Activated CD8-positive, alpha-beta memory T cell treated with anti-CD3 and anti-CD28 coated beads for 48 hours (primary cell): ENCODE measurements around the gene RWDD3.

Experiments
- DNase-seq, 3 experiments: peaks; one replicate each; pipeline ENCODE4 v3.0.0-alpha.2; 2020; ENCODE audit warnings: low read depth in 2 of 3, low spot score in 2 of 3

Gene RWDD3

DNA sequence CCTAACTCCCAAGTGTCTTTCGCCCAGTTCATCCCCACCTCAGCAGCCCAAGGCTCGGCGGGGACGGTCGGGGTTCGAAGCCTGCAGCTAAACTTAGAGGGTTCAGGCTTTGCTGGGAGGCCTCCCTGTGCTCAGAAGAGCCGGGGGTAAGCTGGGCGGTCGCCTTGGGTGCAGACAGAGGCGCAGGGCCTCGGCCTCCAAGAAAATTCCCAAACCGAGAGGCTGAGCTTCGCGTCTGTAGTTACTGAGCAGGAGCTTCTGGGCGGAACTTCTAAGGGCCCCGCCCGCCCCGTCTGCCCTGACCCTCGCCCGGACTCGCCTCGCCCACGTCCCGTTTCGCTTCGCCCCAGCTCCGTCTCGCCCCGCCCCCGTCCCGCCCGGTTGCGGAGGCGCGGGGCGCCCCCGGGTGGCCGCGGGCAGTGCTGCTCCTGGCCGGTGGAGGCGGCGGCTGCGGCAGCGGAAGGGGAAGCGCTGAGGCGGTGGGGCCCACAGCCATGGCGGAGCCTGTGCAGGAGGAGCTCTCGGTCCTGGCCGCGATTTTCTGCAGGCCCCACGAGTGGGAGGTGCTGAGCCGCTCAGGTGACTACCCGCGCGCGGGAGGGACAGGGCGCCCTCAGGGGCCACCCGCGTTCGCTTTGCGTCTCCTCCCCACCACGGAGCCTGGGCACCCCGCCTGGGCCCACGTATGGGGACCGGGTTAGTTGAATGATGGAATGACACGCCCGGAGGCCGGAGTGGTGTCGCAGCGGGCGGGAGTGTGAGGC lies at the start of gene RWDD3:
RWDD3 (plus strand) TSS at position 474 of the 764 bp plus-strand sequence; CDS start at position 495, 21 bp downstream.
- DNase-seq, result peak; percentile 82 to 94 (median 84)

DNA sequence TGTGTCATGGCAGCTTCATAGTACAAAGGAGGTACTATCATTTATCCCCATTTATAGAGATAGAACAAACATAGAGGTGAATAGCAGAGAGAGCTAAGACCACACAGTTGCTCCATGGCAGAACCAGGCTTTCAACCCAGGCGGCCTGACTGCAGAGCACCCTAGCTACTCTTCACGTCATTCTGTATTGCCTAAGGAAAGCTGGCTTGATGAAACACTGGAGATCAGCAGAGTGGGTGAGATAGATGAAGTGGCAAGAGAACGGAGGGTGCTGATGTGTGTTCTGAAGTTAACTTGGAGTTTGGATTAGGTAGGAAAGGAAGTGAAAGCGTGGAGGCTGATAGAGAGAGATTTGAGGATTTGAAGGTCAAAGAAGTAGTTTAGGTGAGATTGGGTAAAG lies 47.9 kb upstream of the RWDD3 start:
- no peak for DNase-seq

DNA sequence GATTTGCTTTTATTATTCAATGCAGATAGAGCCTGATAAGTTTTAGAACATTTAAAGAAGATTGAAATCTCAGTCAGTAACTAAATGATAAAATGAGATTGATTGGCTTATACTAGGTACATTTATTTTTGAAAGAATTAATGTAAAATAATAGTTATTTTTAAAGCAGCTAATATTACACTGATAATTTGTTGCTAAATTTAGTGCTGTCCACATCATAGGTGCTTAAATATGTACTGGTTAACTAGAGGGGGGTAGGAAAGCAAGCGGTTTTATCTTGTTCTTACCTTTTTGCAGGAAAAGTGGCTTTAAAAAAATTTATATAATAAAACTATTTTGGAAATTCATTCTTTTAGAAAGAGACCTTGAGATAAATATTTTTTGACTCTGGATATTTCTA lies 40.4 kb upstream of the RWDD3 start:
- DNase-seq, result no peak

DNA sequence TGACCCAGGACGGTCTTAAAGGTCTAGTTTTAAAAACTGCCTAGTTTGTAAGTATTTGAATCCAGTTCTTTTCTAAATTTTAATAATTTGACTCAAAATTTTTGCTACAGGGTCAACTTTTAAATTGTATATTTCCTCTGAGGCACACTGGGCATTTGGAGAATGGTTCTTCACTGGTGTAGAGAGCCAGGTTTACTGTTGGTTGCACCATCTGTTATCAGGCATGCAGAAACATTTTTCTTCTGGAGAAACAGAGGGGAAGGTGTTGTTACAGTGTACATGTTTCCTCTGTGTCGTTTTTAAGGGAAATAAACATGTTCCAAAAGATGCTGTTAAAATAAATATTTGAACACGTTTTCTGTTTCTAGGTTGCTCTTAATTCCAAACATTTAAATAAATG lies 39.0 kb upstream of the RWDD3 start:
- no peak for DNase-seq

DNA sequence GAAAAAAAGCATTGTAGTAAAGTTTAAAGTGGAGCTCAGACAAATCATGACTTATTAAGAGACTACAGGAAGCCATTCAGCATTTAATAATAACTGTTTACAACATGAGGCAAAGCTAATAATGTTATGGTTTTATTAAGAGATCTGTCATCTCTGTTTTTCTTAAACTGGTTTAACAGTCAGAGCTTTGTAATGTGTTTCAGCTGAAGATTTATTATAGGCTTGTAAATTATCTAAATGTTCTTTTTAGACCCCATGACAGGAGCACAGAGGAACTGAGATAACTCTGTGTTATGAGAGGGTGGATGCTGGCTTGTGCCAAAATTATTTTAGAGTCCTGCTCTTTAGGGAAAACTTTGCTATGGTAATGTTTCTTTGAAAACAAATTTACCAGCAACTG lies 38.0 kb upstream of the RWDD3 start:
- no peak for DNase-seq

GRCh38 chr1:95197616-95198252 lies 36.3 kb upstream of the RWDD3 start:
- DNase-seq, result no peak

GRCh38 chr1:95201905-95202304 lies 32.1 kb upstream of the RWDD3 start:
- DNase-seq, result no peak

- DNase-seq, result no peak
These were observed 30.0 kb upstream of the RWDD3 start for GRCh38 chr1:95203908-95204437.

DNA sequence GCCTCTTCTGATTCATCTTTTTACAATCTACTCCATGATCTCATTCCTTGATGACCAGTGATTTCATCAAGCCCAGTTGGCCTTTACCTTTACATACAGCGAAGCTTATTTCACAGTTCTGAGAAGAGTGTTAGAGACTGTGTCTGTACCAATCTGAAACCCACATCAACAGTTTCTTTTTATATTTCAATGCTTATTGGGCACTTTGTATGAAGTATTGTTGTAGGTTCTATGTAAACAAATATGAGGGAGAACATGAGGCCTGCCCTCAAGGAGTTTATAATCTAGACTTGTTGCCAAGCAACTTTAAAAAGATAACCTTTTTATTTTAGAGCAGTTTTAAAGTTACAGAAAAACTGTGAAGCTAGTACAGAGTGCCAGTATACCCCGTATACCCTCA lies 27.5 kb upstream of the RWDD3 start:
- DNase-seq, result no peak

GRCh38 chr1:95207223-95207935 lies 26.6 kb upstream of the RWDD3 start:
- no peak for DNase-seq

DNA sequence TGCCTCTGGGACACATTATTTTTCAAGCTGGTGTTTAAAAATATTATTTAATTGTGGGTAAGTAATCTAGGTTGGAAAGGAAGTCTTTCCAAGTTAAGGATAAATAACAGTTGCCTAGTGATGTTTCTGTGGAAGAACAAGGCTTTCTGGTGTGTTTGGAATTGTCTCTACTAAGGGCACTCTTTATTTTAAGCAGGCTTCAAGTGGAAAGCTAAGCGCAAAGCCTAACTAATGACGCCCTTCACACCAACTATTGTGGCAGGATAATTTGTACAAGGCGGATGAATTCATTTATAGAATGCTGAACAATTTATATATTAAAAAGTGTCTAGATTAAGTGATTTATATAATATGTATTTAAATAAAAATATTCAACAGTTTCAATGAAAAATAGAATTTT lies 25.1 kb upstream of the RWDD3 start:
- no peak for DNase-seq

DNA sequence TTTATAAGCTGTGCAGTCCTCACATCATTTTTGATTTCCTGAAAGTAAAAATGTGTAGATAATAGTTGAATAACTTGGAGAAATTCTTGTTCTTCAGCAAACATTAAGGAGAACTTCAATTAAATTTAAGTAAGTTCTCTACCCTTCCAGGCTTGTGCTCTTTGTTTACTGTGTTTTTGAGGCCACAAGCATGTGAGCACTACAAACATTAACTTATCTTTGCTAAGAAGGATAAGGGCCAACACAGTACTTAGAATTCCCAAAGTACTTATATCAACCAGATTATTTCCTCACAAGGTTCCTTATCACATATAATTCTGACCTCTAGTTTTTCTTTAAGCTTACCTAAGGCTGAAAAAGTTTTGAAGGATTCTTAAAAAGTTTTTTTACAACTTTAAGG lies 24.7 kb upstream of the RWDD3 start:
- no peak for DNase-seq

DNA sequence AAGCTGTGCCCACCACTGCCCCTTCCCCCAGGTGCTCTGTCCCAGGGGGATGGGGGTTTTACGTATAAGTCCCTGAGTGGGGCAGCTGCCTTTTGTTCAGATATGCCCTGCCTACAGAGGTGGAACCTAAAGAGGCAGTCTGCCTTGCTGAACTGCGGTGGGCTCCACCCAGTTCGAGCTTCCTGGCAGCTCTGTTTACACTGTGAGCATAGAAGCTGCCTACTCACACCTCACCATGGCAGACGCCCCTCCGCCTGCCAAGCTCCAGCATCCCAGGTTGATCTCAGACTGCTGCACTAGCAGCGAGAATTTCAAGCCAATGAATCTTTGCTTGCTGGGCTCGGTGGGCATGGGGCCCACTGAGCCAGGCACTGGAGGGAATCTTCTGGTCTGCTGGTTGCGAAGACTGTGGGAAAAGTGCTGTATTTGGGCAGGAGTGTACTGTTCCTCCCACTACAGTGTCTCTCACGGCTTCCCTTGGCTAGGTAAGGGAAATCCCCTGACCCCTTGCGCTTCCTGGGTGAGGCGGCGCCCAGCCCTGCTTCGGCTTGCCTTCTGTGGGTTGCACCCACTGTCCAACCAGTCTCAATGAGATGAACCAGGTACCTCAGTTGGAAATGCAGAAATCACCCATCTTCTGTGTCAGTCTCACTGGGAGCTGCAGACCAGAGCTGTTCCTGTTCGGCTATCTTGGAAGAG lies 17.6 kb upstream of the RWDD3 start:
- no peak for DNase-seq

GRCh38 chr1:95217371-95217770 lies 16.6 kb upstream of the RWDD3 start:
- no peak for DNase-seq

- no peak for DNase-seq
These were observed 14.6 kb upstream of the RWDD3 start for GRCh38 chr1:95219407-95219806.

DNA sequence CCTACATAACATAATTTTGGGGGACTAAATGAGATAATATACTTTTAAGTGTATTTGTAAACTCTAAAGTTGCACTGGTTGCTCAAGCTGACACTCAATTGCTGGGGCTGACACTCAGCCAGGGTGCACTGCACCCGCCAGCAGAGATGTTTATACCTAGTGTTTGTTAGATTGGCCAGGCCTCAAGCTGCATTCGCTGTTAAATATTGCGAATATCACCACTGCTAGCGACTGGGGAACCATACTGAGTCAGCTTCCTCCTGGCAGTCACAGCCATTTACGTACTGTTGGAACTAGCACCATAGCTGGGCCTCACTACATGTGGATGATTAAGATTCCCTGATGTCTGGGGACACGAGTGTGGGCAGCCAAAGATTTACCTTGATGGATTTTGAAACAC lies 12.7 kb upstream of the RWDD3 start:
- DNase-seq, result no peak

DNA sequence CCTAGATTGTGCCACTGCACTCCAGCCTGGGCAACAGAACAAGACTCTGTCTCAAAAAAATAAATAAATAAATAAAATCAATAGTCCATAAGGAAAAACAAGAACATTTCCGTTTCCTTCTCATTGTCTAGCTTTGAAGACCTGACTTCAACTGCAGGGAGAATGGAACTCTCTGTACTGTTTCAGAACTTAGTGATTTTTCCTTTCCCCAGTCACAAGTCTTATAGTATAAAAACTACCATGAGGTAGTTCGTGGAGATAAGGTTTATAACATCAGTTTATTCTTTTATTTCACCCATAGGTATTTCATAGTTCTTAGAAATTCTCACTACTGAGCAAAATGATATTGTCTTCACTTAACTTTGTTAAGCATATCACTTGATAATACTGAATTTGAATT lies 11.4 kb upstream of the RWDD3 start:
- DNase-seq, result no peak

DNA sequence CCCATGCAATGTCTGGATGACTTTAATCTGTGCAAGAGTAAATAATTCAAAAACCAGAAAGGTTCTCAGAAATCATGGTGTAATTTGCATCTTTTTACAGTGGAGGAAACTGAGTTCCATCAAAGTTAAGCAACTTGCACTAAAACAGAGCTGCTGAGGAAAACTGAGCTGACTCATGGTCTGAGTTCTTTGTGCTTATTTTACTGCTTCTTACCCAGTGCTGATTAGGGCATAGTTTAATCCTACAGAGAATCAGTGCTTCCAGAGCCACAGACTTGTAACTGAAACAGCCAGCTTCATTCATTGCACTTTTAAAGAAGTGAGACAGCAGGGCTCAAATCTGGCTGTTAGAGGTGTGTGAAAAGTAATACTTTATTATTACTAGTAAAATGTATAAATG lies 10.9 kb upstream of the RWDD3 start:
- no peak for DNase-seq

DNA sequence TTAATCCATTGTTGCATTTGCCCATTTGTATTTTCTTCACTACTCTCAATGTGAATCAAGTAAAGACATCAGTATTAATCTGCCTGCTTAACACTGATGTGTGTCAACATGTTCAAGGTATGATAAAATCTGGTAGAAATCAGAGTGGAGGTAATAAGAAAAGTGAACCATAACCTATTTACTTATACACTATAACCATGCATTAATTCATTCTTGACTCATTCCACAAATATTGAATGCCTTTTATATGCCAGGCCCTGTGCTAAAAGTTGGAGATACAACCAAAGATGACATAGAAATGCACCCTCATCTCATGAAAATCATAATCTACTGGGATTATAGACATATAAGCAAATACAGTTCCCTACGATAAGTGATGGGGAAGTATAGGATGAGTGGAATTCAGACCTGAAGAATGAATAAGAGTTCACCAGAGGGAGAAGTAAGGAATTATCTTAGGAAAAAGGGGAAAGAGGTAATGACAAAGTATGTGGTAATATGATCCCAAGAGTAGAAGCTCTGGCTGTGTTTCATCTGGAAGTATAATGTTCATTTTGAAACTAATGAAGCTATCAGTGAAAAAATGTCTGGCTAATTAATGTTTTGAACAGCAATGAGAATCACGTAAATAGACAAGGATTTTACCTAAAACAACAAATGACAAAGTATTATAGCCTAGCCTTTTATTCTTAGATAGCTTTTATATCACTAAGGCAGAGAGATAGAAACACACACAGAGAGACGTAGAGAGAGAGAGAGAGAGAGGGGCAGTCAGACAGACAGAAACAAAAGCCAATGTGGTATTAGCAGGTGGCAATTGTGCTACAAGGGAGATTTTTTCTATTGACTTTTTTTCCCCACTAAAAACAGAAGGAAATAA lies 7.0 kb upstream of the RWDD3 start:
- no peak for DNase-seq

DNA sequence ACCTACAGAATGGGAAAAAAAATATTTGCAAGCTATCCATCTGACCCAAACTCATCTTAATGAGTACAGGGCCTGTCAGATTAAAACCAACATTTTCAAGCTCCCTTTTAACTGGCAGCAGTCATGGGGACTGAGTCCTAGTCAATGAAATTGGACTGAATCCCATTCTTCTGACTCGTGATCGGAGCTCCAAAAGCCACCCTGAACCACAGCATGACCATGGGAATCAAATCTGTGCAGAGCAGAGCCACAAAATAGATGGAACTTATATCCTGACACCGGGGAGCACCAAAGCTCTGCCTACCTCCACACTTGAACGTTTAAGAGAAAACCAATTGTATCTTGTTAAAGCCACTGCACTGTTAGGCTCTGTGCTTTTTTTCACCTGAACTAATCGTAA lies 5.0 kb upstream of the RWDD3 start:
- DNase-seq, result no peak
